Neuronal stem cell (in vitro differentiated cells): ENCODE results near the gene PCDHGA12. TPM values are rescaled to one million over a fixed set of nuclear protein-coding genes. Genes with fewer than 3 reads are reported as not detected.

ENCODE experiments used
- DNase-seq: peaks from one replicate; pipeline ENCODE4 v3.0.0-alpha.2; 2013; ENCODE audit warnings: low spot score
- H2AFZ ChIP-seq: one replicate; pipeline ENCODE4 v1.6.1; 2013; ENCODE audit warnings: mild to moderate bottlenecking, low read length, inconsistent platforms
- H2AK5ac ChIP-seq: 2 replicates; pipeline ENCODE4 v1.6.1; 2013; ENCODE audit warnings: low read depth, mild to moderate bottlenecking, inconsistent platforms, low read length, moderate library complexity, mixed read lengths
- H2BK120ac ChIP-seq: 2 replicates; pipeline ENCODE4 v1.6.1; 2013; ENCODE audit warnings: low read depth, mild to moderate bottlenecking, inconsistent platforms, low read length, moderate library complexity, mixed read lengths
- H2BK12ac ChIP-seq: one replicate; pipeline ENCODE4 v1.6.1; 2013; ENCODE audit warnings: low read length, inconsistent platforms
- H2BK15ac ChIP-seq: 2 replicates; pipeline ENCODE4 v1.6.1; 2013; ENCODE audit warnings: mild to moderate bottlenecking, low read length, inconsistent platforms, mixed read lengths
- H2BK5ac ChIP-seq: one replicate; pipeline ENCODE4 v1.6.1; 2013; ENCODE audit warnings: inconsistent platforms, mild to moderate bottlenecking, low read length, moderate library complexity
- H3K14ac ChIP-seq: one replicate; pipeline ENCODE4 v1.6.1; 2013; ENCODE audit warnings: low read length, inconsistent platforms
- H3K18ac ChIP-seq: 2 replicates; pipeline ENCODE4 v1.6.1; 2013; ENCODE audit warnings: low read length, inconsistent platforms
- H3K23ac ChIP-seq: 2 replicates; pipeline ENCODE4 v1.6.1; 2013; ENCODE audit warnings: low read depth, mild to moderate bottlenecking, mixed read lengths, low read length, inconsistent platforms; ENCODE audit not compliant: poor library complexity
- H3K27ac ChIP-seq: replicated peaks from 3 replicates; pipeline ENCODE4 v1.5.1; 2013; ENCODE audit warnings: low read length, inconsistent platforms
- H3K27me3 ChIP-seq, 3 experiments: 2 replicates each; pipeline ENCODE4 v1.6.1; 2013; ENCODE audit warnings: low read length in 3 of 3, mild to moderate bottlenecking in 2 of 3, inconsistent platforms in 1 of 3, low read depth in 1 of 3, mixed read lengths in 1 of 3, moderate library complexity in 1 of 3; ENCODE audit not compliant: control insufficient read depth in 3 of 3, insufficient read depth in 3 of 3
- H3K36me3 ChIP-seq, 2 donors: replicated peaks in 1 of 2; 2 replicates each; pipeline ENCODE4 v1.6.1; 2013; ENCODE audit warnings: low read length in 2 of 2; ENCODE audit not compliant: control insufficient read depth in 2 of 2, insufficient read depth in 2 of 2
- H3K4ac ChIP-seq: 2 replicates; pipeline ENCODE4 v1.6.1; 2013; ENCODE audit warnings: inconsistent platforms, mild to moderate bottlenecking, low read length, moderate library complexity
- H3K4me1 ChIP-seq, 2 donors: 1 replicate in 1 of 2; 2 replicates in 1 of 2; pipeline ENCODE4 v1.6.1; 2013; ENCODE audit warnings: low read length in 2 of 2, low read depth in 1 of 2; ENCODE audit not compliant: control insufficient read depth in 2 of 2, insufficient read depth in 1 of 2
- H3K4me2 ChIP-seq: one replicate; pipeline ENCODE4 v1.6.1; 2013; ENCODE audit warnings: mild to moderate bottlenecking, low read length, inconsistent platforms; ENCODE audit not compliant: insufficient read depth, poor library complexity, severe bottlenecking
- H3K4me3 ChIP-seq, 2 donors: 2 replicates each; pipeline ENCODE4 v1.5.1; 2013; ENCODE audit warnings: low read length in 2 of 2, mild to moderate bottlenecking in 2 of 2, inconsistent platforms in 1 of 2, moderate library complexity in 1 of 2
- H3K79me1 ChIP-seq: one replicate; pipeline ENCODE4 v1.6.1; 2013; ENCODE audit warnings: low read depth, mild to moderate bottlenecking, inconsistent platforms, low read length, moderate library complexity
- H3K9ac ChIP-seq: one replicate; pipeline ENCODE4 v1.6.1; 2013; ENCODE audit warnings: mild to moderate bottlenecking, low read depth, low read length, inconsistent platforms; ENCODE audit not compliant: poor library complexity
- H3K9me3 ChIP-seq, 2 donors: replicated peaks in 1 of 2; 2 replicates each; pipeline versions ENCODE3 to v1.6.1; 2013; ENCODE audit warnings: low read length in 2 of 2, mild to moderate bottlenecking in 2 of 2, inconsistent platforms in 1 of 2, low read depth in 1 of 2, mixed read lengths in 1 of 2, moderate library complexity in 1 of 2; ENCODE audit not compliant: control insufficient read depth in 2 of 2, insufficient read depth in 1 of 2
- H4K8ac ChIP-seq: one replicate; pipeline ENCODE4 v1.6.1; 2013; ENCODE audit warnings: low read depth, mild to moderate bottlenecking, inconsistent platforms, low read length, moderate library complexity
- H4K91ac ChIP-seq: one replicate; pipeline ENCODE4 v1.6.1; 2013; ENCODE audit warnings: low read length, low read depth, mild to moderate bottlenecking, inconsistent platforms; ENCODE audit not compliant: poor library complexity
- WGBS, 2 donors: extraction: QIAGEN DNeasy Blood & Tissue Kit; methylation state at CpG; one replicate each; pipeline ENCODE4 v1.1.7; 2013; ENCODE audit warnings: missing lambda C conversion rate in 2 of 2, mixed read lengths in 1 of 2; ENCODE audit not compliant: insufficient read length in 2 of 2, insufficient replicate concordance in 1 of 2; ENCODE audit errors: extremely low coverage in 2 of 2; 5-methylcytosine and 5-hydroxymethylcytosine counted together
- polyA plus RNA-seq, 2 experiments: library from polyadenylated mRNA; stranded (reverse); fragments of 200-250 nt; gene quantifications; one replicate each; pipeline ENCODE4 v1.2.3, GENCODE V29; 2013

Gene PCDHGA12
- 0.10 TPM for polyA plus RNA-seq (2013, experiment 1 of 2)
- 0.15 TPM for polyA plus RNA-seq (2013, experiment 2 of 2)

DNA sequence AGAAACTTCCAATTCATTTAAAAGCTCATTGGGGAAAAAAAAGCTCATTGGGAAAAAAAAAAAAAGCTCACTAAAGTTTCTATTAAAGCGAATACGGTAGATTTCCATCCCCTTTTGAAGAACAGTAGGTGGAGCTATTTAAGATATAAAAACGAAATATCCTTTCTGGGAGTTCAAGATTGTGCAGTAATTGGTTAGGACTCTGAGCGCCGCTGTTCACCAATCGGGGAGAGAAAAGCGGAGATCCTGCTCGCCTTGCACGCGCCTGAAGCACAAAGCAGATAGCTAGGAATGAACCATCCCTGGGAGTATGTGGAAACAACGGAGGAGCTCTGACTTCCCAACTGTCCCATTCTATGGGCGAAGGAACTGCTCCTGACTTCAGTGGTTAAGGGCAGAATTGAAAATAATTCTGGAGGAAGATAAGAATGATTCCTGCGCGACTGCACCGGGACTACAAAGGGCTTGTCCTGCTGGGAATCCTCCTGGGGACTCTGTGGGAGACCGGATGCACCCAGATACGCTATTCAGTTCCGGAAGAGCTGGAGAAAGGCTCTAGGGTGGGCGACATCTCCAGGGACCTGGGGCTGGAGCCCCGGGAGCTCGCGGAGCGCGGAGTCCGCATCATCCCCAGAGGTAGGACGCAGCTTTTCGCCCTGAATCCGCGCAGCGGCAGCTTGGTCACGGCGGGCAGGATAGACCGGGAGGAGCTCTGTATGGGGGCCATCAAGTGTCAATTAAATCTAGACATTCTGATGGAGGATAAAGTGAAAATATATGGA is at the start of gene PCDHGA12:
Gene PCDHGA12 (plus strand): TSS at position 176 of the 782 bp plus-strand sequence. CDS start 253 bp downstream, at position 429.
- no peak within 1 kb of the TSS for H3K9ac ChIP-seq
- peaks cover 12% of the 10 kb centered on the region for H3K79me1 ChIP-seq
- no peak within 1 kb of the TSS for H4K8ac ChIP-seq
- peaks cover 29 to 50% of the 10 kb centered on the region in 2 donors for H3K36me3 ChIP-seq
- H2BK5ac ChIP-seq: no peak within 1 kb of the TSS
- no peak within 1 kb of the TSS for H3K18ac ChIP-seq
- no peak within 1 kb of the TSS for H4K91ac ChIP-seq
- H3K14ac ChIP-seq: no peak within 1 kb of the TSS
- H2BK12ac ChIP-seq: no peak within 1 kb of the TSS
- H3K27me3 ChIP-seq: no peaks in the 10 kb centered on the region
- peaks cover 53 to 74% of the 10 kb centered on the region in 2 donors for H3K9me3 ChIP-seq
- H3K23ac ChIP-seq: peak within 1 kb of the TSS; percentile 55
- H3K27ac ChIP-seq: no peak within 1 kb of the TSS
- H3K4me3 ChIP-seq: peak within 1 kb of the TSS in 1 of 2 donors; percentile 11
- no peaks in the 10 kb centered on the region for H3K4me1 ChIP-seq
- H2AK5ac ChIP-seq: no peak within 1 kb of the TSS
- H2BK15ac ChIP-seq: no peak within 1 kb of the TSS
- no peak within 1 kb of the TSS for H2BK120ac ChIP-seq
- no CpG with 5 or more reads among the region's 33 CpGs for WGBS, 2 donors
- DNase-seq: no peak
- no peak within 1 kb of the TSS for H3K4ac ChIP-seq
- no peak within 1 kb of the TSS for H2AFZ ChIP-seq
- no peak within 1 kb of the TSS for H3K4me2 ChIP-seq

GRCh38 chr5:141382469-141383294 is 47.6 kb upstream of the PCDHGA12 start, which contains the start of gene PCDHGA7:
PCDHGA7 (plus strand) TSS chr5:141382742; CDS start chr5:141382900, 158 bp downstream.
- DNase-seq: no peak
- Histone ChIP-seq H2AFZ (no peak within 1 kb of the TSS), H4K8ac (no peak within 1 kb of the TSS), H3K14ac (no peak within 1 kb of the TSS), H3K27me3 (no peaks in the 10 kb centered on the region), H3K79me1 (no peaks in the 10 kb centered on the region), H3K4ac (no peak within 1 kb of the TSS), H3K9ac (peak within 1 kb of the TSS; percentile 22), H3K9me3 (peaks cover 17 to 27% of the 10 kb centered on the region in 2 donors), H3K23ac (no peak within 1 kb of the TSS), H2BK12ac (no peak within 1 kb of the TSS), H3K27ac (no peak within 1 kb of the TSS), H3K36me3 (no peaks in the 10 kb centered on the region), H3K4me3 (no peak within 1 kb of the TSS), H4K91ac (no peak within 1 kb of the TSS), H3K18ac (no peak within 1 kb of the TSS), H2BK15ac (no peak within 1 kb of the TSS), H2AK5ac (no peak within 1 kb of the TSS), H3K4me1 (no peaks in the 10 kb centered on the region), H3K4me2 (no peak within 1 kb of the TSS), H2BK120ac (no peak within 1 kb of the TSS), H2BK5ac (peak within 1 kb of the TSS; percentile 24)
- no CpG with 5 or more reads among the region's 37 CpGs for WGBS, 2 donors

GRCh38 chr5:141383345-141383744 is 47.0 kb upstream of the PCDHGA12 start:
- Histone ChIP-seq H3K14ac (no peak overlapping the region), H3K79me1 (peaks cover under 1% of the 10 kb centered on the region), H3K9ac (peak overlapping the region; percentile 22), H3K23ac (no peak overlapping the region), H3K4ac (no peak overlapping the region), H3K27ac (no peak overlapping the region), H3K4me1 (no peaks in the 10 kb centered on the region), H4K91ac (no peak overlapping the region), H3K27me3 (no peaks in the 10 kb centered on the region), H2AK5ac (no peak overlapping the region), H3K4me2 (no peak overlapping the region), H4K8ac (no peak overlapping the region), H2BK5ac (peak overlapping the region; percentile 24), H3K9me3 (peaks cover 20 to 30% of the 10 kb centered on the region in 2 donors), H2BK15ac (no peak overlapping the region), H2BK12ac (no peak overlapping the region), H2AFZ (no peak overlapping the region), H3K4me3 (no peak overlapping the region), H3K18ac (no peak overlapping the region), H3K36me3 (no peaks in the 10 kb centered on the region), H2BK120ac (no peak overlapping the region)
- no peak for DNase-seq
- no CpG with 5 or more reads among the region's 21 CpGs for WGBS, 2 donors
